ENCODE data around the gene RNF112. TPM values are rescaled to one million over a fixed set of nuclear protein-coding genes. Genes with fewer than 3 reads are reported as not detected.

Gene RNF112
- total RNA-seq, 2 experiments from 2014 or later, result 0.47 TPM; not detected in 1

- no peaks in the 10 kb centered on the region for H3K36me3 ChIP-seq (ENCODE audit: insufficient read depth, low read length)
- peaks cover 5% of the 10 kb centered on the region for H3K9me3 ChIP-seq (ENCODE audit: low read length)
- DNase-seq (ENCODE audit: low spot score), result no peak
- BruUV-seq (replicated peaks), result no TSS peak
- TF ChIP-seq EZH2phosphoT487 (IDR thresholded peaks at IDR 0.05; ENCODE audit: borderline replicate concordance, low read depth, low read length) (no peak), CTCF (conservative IDR thresholded peaks at IDR 0.05; ENCODE audit: low read length) (no peak)
- no peak overlapping the region for H3K27ac ChIP-seq (ENCODE audit: low read depth, low read length, poor library complexity, severe bottlenecking)
- no peaks in the 10 kb centered on the region for H4K20me1 ChIP-seq (ENCODE audit: insufficient read depth, low read length)
- H2AFZ ChIP-seq (ENCODE audit: low read length), result no peak overlapping the region; the same call in 1 of the 2 replicates
- intact Hi-C loops (cut with micrococcal nuclease; ENCODE audit: unreplicated experiment), result no loop called here
- H3K9me2 ChIP-seq (ENCODE audit: insufficient read depth, low read length), result no peaks in the 10 kb centered on the region
- no peak overlapping the region for H3K4me2 ChIP-seq (ENCODE audit: low read length)
- no peak overlapping the region for H3K4me3 ChIP-seq (ENCODE audit: low read depth, low read length, poor library complexity, severe bottlenecking)
- CTCF ChIA-PET (ENCODE audit: unreplicated experiment), result no interaction called here
- POLR2A ChIA-PET, result interaction anchor here (0.8 kb wide), 1 partner anchor 9 kb away, joined by 3 read pairs; no protein-coding TSS in a partner anchor
- H3K4me1 ChIP-seq (ENCODE audit: insufficient read depth, low read length, poor library complexity, severe bottlenecking), result no peaks in the 10 kb centered on the region
- no peaks in the 10 kb centered on the region for H3K79me2 ChIP-seq (ENCODE audit: insufficient read depth, low read depth, low read length)
These were observed 38.6 kb downstream of the RNF112 start for GRCh38 chr17:19449656-19450055.

GRCh38 chr17:19453296-19453695 is 42.3 kb downstream of the RNF112 start:
- no peaks in the 10 kb centered on the region for H3K79me2 ChIP-seq (ENCODE audit: insufficient read depth, low read depth, low read length)
- no peak overlapping the region for H3K27ac ChIP-seq (ENCODE audit: low read depth, low read length, poor library complexity, severe bottlenecking)
- H3K36me3 ChIP-seq (ENCODE audit: insufficient read depth, low read length), result no peaks in the 10 kb centered on the region
- H2AFZ ChIP-seq (ENCODE audit: low read length), result no peak overlapping the region
- POLR2A ChIA-PET, result no interaction called here
- intact Hi-C loops (cut with micrococcal nuclease; ENCODE audit: unreplicated experiment), result no loop called here
- no peak for DNase-seq (ENCODE audit: low spot score)
- CTCF ChIA-PET (ENCODE audit: unreplicated experiment), result no interaction called here
- H3K9me3 ChIP-seq (ENCODE audit: low read length), result no peaks in the 10 kb centered on the region
- H3K9me2 ChIP-seq (ENCODE audit: insufficient read depth, low read length), result no peaks in the 10 kb centered on the region
- no peak for TF ChIP-seq EZH2phosphoT487 (IDR thresholded peaks at IDR 0.05; ENCODE audit: borderline replicate concordance, low read depth, low read length)
- TF ChIP-seq CTCF (conservative IDR thresholded peaks at IDR 0.05; ENCODE audit: low read length), result no peak
- no TSS peak for BruUV-seq (replicated peaks)
- no peak overlapping the region for H3K4me3 ChIP-seq (ENCODE audit: low read depth, low read length, poor library complexity, severe bottlenecking)
- H4K20me1 ChIP-seq (ENCODE audit: insufficient read depth, low read length), result no peaks in the 10 kb centered on the region
- no peak overlapping the region for H3K4me2 ChIP-seq (ENCODE audit: low read length)
- no peaks in the 10 kb centered on the region for H3K4me1 ChIP-seq (ENCODE audit: insufficient read depth, low read length, poor library complexity, severe bottlenecking)

GRCh38 chr17:19454074-19454473 is 43.0 kb downstream of the RNF112 start:
- intact Hi-C loops (cut with micrococcal nuclease; ENCODE audit: unreplicated experiment), result no loop called here
- no peaks in the 10 kb centered on the region for H3K9me3 ChIP-seq (ENCODE audit: low read length)
- no peaks in the 10 kb centered on the region for H3K9me2 ChIP-seq (ENCODE audit: insufficient read depth, low read length)
- no peak overlapping the region for H3K4me2 ChIP-seq (ENCODE audit: low read length)
- no peak overlapping the region for H3K4me3 ChIP-seq (ENCODE audit: low read depth, low read length, poor library complexity, severe bottlenecking)
- no peak overlapping the region for H2AFZ ChIP-seq (ENCODE audit: low read length)
- no peak for DNase-seq (ENCODE audit: low spot score)
- H4K20me1 ChIP-seq (ENCODE audit: insufficient read depth, low read length), result no peaks in the 10 kb centered on the region
- no TSS peak for BruUV-seq (replicated peaks)
- TF ChIP-seq EZH2phosphoT487 (IDR thresholded peaks at IDR 0.05; ENCODE audit: borderline replicate concordance, low read depth, low read length) (no peak), CTCF (conservative IDR thresholded peaks at IDR 0.05; ENCODE audit: low read length) (no peak)
- no peaks in the 10 kb centered on the region for H3K36me3 ChIP-seq (ENCODE audit: insufficient read depth, low read length)
- no peak overlapping the region for H3K27ac ChIP-seq (ENCODE audit: low read depth, low read length, poor library complexity, severe bottlenecking)
- peaks cover 4% of the 10 kb centered on the region for H3K4me1 ChIP-seq (ENCODE audit: insufficient read depth, low read length, poor library complexity, severe bottlenecking)
- CTCF ChIA-PET (ENCODE audit: unreplicated experiment), result no interaction called here
- H3K79me2 ChIP-seq (ENCODE audit: insufficient read depth, low read depth, low read length), result no peaks in the 10 kb centered on the region
- POLR2A ChIA-PET, result interaction anchor here (0.6 kb wide), 1 partner anchor 27 kb away, joined by 3 read pairs; no protein-coding TSS in a partner anchor

Measured in OCI-LY7 (cell line).